HG02571 (cell line): ENCODE measurements around the gene SPECC1.
"Not testable (repeated sequence)": the region's sequence is repeated elsewhere in the genome, so short reads cannot be mapped to it uniquely, and the experiment has no call there.

ENCODE experiments used
- ATAC-seq: cut with Tn5 transposase; IDR thresholded peaks from one replicate; pipeline ENCODE4 v1.9.1; 2021; ENCODE audit warnings: mild to moderate bottlenecking, moderate library complexity; ENCODE audit not compliant: unreplicated experiment

The SPECC1 gene

GRCh38 chr17:20225162-20226115, 216.3 kb downstream of the SPECC1 start:
- ATAC-seq, result no peak

GRCh38 chr17:20226814-20227482, 217.8 kb downstream of the SPECC1 start:
- no peak for ATAC-seq

- ATAC-seq, result not testable (repeated sequence)
Measured at GRCh38 chr17:20227720-20228370, 218.7 kb downstream of the SPECC1 start.

DNA sequence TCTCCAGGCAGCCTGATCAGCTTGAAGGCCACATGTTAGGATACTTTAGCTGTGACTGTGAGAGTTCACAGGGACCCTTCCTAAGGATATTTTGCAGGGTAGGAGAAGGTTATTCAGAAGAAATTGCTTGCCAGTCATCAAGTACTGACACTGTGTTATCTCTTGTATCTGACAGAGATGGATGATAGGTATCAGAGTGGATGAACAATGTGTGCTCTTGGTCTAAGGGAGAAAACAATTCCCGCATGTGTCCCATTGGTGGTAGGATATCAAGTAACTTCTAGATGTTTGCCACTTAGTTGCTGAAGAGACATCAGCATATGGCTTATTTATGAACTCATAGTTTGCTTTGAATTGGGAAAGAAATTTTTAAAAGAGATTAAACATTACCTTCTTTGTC, 219.3 kb downstream of the SPECC1 start:
- no peak for ATAC-seq

DNA sequence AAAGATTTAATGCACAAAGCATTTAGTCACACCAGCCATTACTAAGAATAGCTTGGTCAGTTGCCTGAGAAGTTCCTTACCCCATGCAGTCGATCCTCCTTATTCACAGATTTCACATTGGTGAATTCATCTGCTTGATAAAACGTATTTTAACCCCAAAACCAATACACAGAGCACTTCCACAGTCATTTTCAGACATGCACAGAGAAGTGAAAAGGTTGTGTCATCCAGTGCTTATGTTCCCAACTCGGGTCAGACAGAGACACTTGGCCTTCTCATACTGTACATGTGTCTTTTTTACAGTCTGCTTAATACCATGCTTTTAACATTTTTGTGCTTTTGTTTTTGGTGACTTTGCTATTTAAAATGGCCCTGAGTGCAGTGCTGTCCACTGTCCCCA, 219.7 kb downstream of the SPECC1 start:
- no peak for ATAC-seq

DNA sequence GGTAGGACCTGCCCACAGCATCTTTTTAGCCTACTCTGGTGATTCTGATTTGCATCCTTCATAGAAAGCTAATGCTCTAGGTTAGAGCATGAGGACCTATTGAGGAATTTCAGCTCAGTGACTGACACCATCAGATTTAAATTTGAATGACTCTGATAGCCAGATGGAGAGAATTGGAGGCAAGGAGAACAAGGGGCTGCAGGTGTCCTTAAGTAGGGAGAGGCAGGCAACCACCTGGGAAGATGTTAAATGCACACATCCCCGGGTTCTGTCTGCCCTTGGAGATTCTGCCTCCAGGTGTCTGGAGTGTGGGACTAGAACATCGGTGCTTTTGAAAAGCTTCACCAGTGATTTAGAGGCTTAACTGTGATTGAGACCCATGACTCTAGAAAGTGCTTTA, 221.8 kb downstream of the SPECC1 start:
- no peak for ATAC-seq

DNA sequence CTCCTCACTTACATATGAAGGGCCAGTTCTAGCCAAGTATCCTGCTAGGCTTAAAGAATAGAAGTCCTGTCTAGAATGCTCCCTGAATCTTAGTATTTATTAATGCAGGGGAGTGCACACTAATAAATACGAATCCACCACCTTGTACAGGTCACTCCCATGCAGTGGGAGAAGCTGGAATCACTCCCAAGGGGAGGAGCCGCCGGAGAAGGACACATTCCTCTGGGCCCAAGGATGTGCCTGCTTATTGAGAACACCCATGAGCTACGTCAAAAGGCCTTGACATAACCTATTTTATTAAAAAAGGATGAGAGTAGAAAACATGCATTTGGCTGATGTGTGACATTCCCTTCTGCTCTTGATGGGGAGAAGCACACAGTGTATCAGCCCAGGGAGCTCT, 223.5 kb downstream of the SPECC1 start:
- no peak for ATAC-seq

DNA sequence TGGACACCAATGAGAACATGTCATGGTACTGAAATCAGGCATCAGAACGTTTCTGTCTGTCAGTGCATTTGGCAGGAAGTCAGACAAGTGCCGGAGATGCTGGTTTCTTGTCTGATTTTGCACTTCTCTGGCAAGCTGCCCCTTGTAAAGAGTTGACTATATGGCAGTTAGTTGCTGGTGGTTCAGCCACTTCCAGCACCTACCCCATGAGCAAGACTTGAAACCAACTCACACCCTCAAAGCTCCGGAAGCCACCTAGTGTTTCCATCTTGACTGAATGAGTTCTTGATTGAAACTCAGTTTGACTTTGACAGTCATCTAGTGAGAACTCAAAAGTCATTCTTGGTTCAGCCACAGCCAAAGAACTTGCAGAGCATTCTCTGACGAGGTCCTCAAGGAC, 225.1 kb downstream of the SPECC1 start:
- ATAC-seq, result no peak

GRCh38 chr17:20235747-20236146, 226.6 kb downstream of the SPECC1 start:
- no peak for ATAC-seq

DNA sequence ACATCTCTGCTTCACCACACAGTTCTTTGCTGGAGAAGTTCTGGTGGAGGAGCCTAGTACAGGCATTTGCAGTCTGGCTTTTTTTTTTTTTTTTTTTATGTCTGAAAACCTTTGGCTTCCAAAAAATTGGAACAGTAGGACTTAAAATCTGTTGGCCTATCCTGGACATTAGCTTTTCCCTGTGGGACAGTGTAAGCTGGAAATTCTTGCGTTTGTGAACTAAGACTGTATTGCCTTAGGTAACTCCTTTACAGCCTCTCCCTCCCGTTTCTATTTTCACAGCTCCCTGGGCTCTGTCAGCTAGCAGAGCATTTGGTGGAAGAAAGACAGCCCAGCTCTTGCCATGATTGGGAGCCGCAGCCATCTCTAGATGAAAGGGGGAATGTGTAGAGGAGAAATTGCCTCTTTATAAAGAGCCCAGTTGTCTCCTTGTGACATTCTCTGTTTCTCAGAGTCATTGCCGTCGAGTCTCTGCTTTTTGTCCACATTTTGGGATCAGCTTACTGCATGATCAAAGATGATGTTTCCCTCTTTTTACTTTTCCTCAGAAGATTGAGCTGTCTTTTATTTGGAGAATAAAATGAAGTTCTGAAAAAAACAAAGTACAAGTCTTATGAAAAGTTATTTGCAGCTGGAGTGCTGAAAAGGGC, 227.5 kb downstream of the SPECC1 start:
- ATAC-seq, result no peak

- not testable (repeated sequence) for ATAC-seq
Measured at GRCh38 chr17:20239776-20240175, 230.6 kb downstream of the SPECC1 start.

DNA sequence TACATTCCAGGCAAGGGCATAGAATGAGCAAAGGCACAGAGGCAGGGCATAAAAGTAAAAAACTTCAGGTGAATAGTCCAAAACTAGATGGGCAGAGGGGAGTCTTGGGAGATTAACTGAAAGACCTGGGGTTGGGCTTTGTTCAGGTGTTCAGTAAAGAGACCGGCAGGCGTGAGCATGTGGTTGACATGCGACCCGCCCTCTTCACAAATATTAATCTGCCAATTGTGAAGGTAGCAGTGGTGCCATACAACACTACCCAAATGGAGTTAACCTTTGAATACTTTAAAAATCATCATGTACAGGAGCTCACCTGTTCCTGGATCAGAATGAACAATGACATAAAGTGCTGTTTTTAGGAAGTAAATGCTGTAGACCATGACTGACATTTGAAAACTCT, 232.7 kb downstream of the SPECC1 start:
- no peak for ATAC-seq

GRCh38 chr17:20242271-20242670, 233.1 kb downstream of the SPECC1 start:
- no peak for ATAC-seq

DNA sequence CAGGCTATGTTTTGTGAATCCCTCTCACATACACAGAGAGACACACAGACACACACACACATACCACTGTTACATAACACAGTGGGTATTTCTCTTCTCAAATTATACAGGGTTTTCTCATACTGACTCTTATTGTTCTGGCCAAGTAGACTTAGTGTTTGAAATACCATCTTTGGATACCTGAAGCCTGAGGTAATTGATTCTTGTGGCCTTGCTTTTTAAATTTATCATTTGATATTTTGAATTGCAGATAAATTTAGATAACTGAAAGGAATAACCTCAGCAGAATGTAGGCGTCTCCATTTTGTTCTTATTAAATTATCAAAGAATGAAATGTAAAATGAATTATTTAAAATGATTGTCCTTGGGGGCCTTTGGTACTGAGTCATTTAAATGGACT, 234.4 kb downstream of the SPECC1 start:
- ATAC-seq, result no peak

- ATAC-seq, result no peak
Measured at GRCh38 chr17:20244671-20245070, 235.5 kb downstream of the SPECC1 start.

- no peak for ATAC-seq
Measured at GRCh38 chr17:20246692-20247091, 237.5 kb downstream of the SPECC1 start.

DNA sequence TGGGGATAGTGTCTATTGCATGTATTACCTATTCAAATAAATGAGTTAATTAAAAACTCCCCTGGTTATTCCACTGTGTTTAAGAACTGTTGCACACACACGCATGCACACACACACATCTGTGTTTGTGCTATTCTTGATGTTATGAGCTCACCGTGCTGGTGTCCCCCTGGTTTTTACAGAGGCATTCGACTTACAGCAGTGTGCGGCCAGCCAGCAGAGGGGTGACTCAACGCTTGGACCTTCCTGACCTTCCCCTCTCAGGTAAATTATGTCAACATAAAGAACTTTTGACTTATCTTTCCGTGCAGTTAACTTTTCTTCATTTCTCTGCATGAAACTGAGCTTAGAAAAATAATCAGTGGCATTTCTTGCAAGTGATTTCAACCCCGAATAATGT, 244.2 kb downstream of the SPECC1 start:
- no peak for ATAC-seq

- no peak for ATAC-seq
Measured at GRCh38 chr17:20254541-20254940, 245.4 kb downstream of the SPECC1 start.

GRCh38 chr17:20256144-20256543, 247.0 kb downstream of the SPECC1 start:
- ATAC-seq, result no peak

DNA sequence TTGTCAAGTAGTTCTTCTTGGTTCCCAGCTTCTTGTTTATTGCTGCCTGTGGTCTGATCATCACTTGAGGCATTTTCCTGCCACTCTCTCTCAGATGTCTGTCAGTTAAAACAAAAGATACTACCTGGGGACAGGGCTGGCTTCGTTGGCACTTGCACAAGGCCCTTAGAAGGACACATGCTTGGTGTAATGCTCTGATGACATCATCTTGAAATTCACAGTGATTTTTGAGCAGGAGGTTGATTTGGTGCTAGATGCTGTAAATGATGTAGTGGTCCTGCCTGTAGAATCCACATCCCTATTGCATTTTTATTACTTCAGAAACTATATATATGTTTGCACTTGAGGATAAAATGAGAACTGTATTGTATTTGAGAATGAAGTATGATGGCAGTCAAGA, 247.8 kb downstream of the SPECC1 start:
- no peak for ATAC-seq

DNA sequence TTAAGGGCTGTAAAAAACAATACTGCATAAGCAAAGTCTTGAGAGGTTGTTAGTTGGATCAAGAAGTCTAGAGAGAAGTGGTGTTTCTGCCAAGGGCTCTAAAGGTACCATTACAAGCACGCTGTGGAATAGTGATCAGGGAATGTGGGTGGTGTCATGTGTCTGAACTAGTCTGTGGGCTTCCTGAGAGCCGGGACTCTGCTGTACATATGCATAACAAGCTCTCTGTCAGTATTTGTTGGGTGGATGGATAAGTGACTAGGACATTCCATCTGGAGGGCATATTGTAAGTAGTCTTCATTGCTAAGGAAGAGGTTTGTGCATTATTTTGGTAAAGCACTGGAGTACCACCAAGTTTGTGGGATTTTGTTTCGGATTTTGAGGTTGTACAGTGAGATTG, 248.6 kb downstream of the SPECC1 start:
- ATAC-seq, result no peak
